ENCODE measurements around the gene C22orf39.
"Not testable (repeated sequence)": the region's sequence is repeated elsewhere in the genome, so short reads cannot be mapped to it uniquely, and the experiment has no call there.

The C22orf39 gene

DNA sequence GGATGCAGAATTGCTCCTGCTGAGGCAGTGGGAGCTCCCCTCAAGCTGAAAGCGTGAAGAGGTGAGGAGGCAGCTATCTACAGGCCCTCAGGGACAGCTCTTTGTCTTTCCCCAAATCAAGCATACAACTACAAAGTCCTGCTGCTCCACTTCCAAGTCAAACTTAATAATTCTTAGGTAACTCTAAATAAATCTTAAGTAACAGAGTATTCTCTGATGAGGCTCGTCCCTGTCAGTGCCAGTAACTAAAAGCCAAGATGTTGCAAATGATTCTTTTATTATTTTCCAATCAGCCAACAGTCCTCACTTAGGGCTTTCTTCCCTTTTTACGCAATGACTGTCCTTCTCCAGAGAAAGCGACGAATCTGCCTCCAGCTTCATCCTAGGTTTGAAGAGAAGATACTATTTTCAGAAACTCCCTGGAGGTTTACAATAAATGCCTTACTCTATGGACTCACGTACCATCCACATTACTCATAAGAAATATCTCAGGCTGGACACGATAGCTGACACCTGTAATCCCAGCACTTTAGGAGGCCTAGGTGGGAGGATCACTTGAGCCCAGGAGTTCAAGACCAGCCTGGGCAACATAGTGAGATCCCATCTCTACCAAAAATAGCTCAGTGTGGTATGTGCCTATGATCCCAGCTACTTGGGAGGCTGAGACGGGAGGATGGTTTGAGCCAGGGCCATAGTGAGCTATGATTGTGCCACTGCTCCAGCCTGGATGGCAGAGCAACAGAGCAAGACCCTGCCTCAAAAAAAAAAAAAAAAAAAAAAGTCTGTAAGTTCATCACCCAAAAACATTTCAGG lies 3.1 kb upstream of the C22orf39 start:
- no peak for DNase-seq

- DNase-seq: no peak
Measured at GRCh38 chr22:19449422-19449767, 1.9 kb upstream of the C22orf39 start.

DNA sequence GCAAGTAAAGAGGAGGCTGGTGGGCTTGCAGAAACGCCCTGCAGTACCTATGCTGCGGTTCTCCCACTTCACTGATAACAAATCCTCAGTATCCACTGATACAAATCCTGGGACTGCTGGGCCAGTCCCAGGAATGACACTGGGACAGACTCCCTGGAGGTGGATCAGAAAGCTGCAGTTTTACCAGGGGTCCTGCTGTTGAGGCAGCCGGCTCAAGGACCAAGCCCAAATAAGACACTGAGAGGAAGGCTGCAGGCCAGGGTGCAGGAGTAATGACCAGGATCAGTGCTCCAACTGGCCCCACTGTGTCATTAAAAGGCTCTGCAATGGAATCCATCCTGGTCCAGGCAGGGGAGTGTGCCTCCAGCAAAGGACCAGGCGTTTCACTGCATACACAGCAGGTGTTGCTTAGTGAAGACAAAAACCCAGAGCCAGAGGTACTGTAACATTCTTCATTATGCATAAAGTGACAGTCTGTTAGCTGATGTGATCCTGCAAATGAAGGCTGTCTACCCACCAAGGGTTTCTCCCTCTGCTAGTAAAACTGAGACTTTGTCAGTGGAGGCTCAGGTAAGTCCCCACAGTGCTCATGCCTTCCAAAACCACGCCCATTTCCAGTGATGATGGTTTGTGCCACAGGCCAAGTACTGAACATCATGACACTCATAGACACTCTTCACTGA lies 1.4 kb upstream of the C22orf39 start:
- DNase-seq: no peak

DNA sequence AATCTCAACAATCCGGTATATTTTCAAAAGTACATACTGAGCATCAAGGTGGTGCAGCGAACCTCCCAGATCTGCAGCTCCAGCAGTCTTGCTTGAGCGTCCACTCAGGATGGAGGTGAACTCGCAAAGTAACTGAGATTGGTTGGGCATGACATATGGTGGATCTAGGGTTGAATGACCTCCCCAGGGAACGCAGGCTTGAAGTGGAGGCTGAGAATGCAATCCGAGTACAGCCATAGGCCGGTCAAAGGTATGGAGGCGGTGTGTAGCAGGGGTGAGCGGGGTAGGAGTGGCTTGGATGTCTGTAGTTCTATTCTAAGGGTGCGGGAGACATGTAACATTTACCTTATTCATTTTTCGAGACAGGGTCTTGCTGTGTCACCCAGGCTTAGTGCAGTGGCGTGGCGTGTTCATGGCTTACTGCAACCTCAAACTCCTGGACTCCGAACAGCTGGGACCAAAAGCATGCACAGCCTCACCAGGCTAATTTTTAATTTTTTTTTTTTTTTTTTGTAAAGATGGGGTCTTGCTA lies 631 bp upstream of the C22orf39 start:
- DNase-seq: peak; percentile 56

GRCh38 chr22:19446603-19447329 lies 745 bp downstream of the C22orf39 start:
- DNase-seq: no peak

DNA sequence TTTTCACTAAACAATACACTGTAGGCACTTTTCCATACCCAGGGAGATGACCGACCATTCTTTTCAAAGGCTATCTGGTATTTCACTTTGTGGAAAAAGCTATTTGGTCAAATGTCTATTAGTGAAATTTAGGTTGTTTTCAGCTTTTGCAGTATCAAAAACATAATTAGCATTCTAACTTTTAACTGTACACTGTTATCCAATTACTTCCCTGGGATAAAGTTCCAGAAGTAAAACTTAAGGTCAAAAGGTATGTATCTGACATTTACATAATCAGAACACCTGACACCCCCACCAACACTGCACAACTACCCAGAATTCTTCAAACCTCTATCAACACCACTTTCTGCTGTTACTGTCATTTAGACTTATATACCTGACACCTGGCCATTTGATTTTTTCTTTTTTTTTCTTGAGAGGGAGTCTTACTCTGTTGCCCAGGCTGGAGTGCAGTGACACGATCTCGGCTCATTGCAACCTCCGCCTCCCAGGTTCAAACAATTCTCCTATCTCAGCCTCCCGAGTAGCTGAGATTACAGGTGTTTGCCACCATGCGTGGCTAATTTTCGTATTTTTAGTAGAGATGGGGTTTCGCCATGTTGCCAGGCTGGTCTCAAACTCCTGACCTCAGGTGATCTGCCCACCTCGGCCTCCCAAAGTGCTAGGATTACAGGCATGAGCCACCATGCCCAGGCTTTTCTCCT lies 2.1 kb downstream of the C22orf39 start:
- DNase-seq: not testable (repeated sequence)

- DNase-seq: no peak
Measured at GRCh38 chr22:19443544-19444211, 3.8 kb downstream of the C22orf39 start.

DNA sequence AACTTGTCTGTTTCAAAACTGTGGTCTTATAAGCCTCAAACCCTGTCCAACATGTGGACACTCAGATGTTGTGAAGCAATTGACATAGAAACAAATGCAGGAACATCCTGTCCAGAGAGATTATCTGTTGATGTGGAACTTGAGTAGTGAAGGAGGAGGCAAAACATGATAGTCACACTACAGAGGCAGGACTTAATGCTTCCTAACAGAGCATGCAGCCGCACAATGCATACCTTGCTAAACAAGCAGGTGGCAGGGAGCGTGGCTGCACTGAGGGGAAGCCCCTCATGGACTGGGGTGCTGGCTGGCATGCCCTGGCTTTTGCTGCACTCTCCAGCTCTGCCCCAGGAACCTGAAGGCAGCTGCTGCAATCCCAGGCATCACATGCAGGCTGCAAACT lies 5.3 kb downstream of the C22orf39 start:
- no peak for DNase-seq

DNA sequence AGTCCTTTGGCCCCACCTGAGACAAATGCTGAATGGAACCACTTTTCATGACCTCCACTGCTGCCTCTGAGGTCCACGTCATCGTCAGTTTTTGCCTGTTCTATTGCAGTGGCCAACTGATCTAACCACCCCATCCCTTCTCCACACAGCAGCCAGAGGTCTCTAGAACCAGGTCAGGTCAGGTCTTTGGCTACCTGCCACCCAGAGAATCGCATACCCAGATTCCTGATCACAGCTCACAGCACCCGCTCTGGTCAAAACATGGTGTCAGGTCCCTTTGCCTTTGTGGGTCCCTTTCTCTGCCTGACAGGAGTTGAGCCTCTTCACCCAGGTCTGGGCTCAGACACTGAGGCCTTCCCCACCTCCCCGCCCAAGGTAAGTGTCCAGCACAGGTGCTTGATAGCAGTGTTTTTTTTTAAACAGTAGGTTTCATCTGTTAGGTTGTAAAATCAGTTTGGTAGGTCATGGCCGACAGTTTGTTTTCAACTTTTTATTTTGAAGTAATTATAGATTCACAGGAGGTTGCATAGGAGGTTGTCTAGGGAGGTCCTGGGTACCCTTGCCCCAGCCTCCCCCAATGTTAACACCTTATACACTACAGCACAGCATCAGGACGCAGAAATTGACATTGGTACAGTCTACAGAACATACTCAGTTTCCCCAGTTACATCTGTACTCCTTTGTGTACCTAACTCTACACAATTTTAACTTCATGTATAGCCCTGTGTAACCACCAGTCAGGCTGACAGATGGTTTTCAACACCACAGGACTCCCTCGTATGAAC lies 6.9 kb downstream of the C22orf39 start:
- no peak for DNase-seq

DNA sequence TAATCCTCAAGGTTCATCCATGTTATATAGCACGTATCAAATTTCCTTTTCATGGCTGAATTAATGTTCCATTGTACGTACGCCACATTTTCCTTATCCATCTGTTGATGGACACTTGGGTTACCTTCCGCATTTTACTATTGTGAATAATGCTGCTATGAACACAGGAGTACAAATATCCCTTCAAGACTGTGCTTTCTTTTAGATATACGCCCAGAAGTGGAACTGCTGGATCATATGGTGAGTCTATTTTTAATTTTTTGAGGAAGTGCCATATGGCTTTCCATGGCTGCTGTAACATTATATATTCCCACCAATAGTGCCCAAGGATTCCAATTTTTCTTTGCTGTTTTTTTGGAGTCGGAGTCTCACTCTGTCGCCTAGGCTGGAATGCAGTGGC lies 9.2 kb downstream of the C22orf39 start:
- no peak for DNase-seq

DNA sequence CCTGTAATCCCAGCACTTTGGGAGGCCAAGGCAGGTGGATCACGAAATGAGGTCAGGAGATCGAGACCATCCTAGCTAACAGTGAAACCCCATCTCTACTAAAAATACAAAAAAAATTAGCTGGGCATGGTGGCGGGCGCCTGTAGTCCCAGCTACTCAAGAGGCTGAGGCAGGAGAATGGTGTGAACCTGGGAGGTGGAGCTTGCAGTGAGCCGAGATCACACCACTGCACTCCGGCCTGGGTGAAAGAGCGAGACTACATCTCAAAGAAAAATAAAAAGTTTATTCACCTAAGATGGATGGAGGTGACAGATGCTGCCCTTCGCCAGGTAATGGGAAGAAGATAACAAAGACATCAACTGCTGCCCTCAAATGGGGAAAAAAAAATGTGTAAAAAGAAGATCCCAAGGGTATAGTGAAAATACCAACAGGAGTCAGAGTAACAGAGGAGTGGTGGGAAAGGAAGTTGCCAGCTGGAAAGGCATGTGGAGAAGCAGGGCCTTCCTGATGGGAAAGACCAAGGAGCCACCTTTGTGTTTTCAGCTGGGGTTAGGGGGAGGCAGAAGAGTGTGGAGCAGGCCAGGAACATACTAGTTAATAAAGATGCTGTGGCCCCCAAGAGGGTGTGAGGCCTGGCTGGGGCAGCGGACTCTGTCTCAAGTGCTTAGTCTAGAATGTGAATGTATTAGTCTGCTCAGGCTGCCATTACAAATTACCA lies 10.9 kb downstream of the C22orf39 start:
- DNase-seq: not testable (repeated sequence)

- DNase-seq: no peak
Measured at GRCh38 chr22:19434829-19435580, 12.5 kb downstream of the C22orf39 start.

- DNase-seq: no peak
Measured at GRCh38 chr22:19434401-19434800, 13.1 kb downstream of the C22orf39 start.

- peak; percentile 76 for DNase-seq
Measured at GRCh38 chr22:19432133-19432851, 15.2 kb downstream of the C22orf39 start, which contains the start of gene MRPL40. TSS of gene MRPL40 (plus strand) at chr22:19432545. CDS start at chr22:19432555, 10 bp downstream.

DNA sequence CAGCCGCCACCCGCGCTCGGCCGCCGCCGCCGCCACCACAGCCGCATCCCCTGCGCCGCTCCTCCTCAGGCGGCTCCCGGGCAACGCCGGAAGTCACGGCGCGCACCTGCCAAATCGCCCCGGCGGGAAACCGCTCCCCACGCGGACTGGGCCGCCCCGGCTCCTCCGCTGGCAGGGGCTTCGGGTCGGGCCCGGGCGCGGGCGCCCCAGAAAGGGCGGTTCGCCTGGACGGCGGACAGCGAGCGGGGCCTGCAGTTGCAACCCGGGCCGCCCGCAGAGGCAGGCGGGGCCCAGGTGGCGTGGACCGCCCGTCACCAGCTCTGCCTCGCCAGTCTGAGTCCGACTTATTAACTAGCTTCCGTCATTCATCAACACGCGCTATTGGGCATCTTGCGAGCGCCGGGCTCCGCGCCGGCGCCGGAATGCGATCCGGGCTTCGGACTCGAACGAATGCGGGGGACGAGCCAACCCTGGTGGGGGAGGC lies 15.8 kb downstream of the C22orf39 start, which contains the start of gene HIRA:
TSS of gene HIRA (minus strand) at position 85 of the 484 bp plus-strand sequence. CDS start 257 bp downstream, outside the sequence.
- peak; percentile 62 for DNase-seq

DNA sequence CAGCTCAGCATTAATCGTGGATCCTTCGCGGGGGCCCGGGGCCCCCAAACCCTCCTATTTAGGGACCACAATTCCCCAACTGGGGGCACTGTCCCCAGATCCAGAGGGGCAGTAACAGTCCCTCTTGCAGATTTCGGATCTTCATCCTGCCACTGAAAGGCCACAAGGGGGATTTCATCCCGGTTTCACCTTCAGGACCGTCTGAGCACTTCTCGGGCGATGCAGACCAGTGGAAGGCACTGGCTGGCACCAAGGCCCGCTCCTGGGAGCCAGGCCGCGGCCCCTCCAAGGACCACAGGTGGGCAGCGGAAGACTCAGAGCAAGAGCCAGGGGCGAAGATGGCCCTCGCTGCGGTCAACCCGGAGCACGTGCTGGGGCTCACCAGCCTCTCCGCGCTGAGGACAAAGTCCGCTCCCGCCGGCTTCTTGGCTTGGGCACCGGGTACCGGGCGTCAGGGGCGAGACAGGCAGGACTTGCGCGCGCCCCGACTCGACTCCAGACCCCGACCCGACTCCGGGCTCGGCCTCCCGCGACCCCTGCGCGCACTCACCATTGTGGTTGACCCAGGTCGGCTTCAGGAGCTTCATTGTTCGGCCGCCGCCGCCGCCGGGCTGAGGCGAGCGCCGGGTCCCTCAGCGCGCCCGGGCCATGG lies 16.5 kb downstream of the C22orf39 start:
- DNase-seq: no peak

DNA sequence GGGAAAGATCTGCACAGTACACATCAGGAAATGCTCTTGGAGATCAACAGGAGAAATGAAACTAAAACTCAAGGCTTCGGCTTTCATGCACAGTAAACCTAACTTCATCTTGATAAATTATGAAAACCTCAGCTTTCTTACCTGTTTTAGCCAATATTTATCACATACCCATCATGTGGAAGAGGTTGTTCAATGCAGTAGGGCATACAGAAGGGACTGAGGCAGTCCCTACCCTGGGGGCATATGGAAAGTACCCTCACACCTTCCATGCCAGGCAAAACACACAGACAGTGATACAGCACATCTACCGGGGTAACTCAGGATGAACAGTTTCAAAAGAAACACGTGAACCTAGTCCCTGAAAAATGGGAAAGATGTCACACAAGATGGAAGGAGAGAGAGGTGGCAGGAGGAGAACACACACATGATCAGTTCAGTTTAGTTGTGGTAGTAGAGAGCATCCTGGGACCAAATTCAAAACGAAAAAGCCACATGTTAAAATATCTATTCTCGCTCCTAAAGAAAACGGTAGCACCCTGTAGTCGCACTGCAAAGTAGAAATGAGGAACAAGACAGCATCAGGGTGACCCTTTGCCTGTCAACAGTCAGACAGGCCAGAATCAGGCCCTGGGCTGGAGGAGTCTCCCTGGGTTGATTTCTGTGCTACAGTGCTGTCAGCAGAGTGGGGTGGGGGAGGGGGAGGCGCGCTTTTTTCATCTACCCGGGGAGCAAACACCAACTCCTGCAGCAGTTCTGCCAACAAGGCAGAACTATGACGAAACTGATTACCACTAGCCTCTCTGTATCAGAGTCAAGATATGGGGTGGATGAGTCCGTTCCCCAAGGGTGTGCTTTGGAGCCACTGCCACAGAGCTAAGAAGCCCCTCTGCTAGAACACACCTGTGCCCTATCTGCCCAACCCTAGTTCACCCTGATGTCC lies 17.3 kb downstream of the C22orf39 start:
- no peak for DNase-seq

All from kidney glomerular epithelial cell (primary cell).